Testis (tissue), 2 donors: ENCODE data around the gene CREG2.
"Not testable (repeated sequence)": the region's sequence is repeated elsewhere in the genome, so short reads cannot be mapped to it uniquely, and the experiment has no call there.

ENCODE experiments used
- CTCF ChIP-seq, 3 experiments: fragments of 450-650 bp in 2 of 3; fragments of 200-600 bp in 1 of 3; sonication (generic) in 1 of 3; IDR thresholded peaks; one replicate each; pipeline ENCODE4 v1.5.1; 2016 to 2019; ENCODE audit warnings: antibody characterized with exemption in 3 of 3, mild to moderate bottlenecking in 2 of 3, moderate library complexity in 1 of 3
- POLR2A ChIP-seq: fragments of 450-650 bp; IDR thresholded peaks from one replicate; pipeline ENCODE4 v1.6.1; 2017; ENCODE audit warnings: antibody characterized with exemption, mild to moderate bottlenecking, moderate library complexity

GRCh38 chr2:101352631-101353030 lies 34.7 kb downstream of the CREG2 start:
- TF ChIP-seq CTCF (IDR thresholded peaks at IDR 0.05); POLR2A: not testable (repeated sequence)
